GM19099 (cell line): ENCODE data around the gene CD70.

ENCODE experiments used
- POLR2A ChIP-seq: IDR thresholded peaks from 3 replicates; pipeline ENCODE4 v1.6.1; 2011; ENCODE audit warnings: low read depth; ENCODE audit not compliant: insufficient read length; ENCODE audit errors: extremely low read depth

The CD70 gene

GRCh38 chr19:6570764-6571163 lies 20.2 kb downstream of the CD70 start:
- TF ChIP-seq POLR2A: no peak

GRCh38 chr19:6568816-6569215 lies 22.1 kb downstream of the CD70 start:
- TF ChIP-seq POLR2A: no peak

DNA sequence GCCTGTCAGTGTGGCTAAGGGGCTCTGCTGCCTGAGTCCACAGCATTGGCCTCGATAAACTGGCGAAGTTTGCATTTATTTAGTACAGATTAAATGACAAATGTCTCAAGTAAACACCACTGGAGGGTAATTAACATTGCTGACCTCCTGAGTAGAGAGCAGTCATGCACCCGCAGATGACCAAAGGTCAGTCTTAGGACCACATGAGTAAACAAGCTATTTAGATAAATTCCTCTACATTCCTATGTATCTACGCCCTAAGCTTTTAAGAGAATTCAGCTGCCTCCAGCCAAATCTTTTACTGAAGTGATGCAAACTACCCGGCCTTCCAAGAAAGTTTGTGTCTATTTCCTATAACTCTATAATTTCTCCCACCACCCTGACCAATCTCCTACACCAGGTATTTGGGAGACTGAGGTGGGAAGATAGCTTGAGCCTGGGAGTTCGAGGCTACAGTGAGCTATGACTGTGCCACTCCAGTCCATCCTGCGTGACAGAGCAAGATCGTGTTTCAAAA lies 22.9 kb downstream of the CD70 start:
- TF ChIP-seq POLR2A: no peak

DNA sequence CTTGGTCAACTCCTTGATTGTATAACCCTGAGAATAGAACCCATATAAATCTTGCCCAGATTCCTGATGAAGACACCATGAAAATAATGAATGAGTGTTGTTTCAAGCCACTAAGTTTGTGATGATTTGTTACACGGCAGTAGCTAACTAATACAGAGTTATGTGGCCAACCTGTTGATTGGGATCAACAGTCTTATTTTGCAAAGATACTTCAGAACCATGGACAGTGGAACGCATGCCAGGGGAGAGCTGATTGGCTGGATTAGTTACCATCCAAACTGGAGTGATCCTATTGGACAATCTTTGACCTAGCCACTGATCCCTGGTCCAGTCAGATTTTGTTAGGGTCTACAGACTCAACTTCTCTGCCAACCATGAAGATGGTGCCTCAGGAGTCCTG lies 26.6 kb downstream of the CD70 start:
- no peak for TF ChIP-seq POLR2A

DNA sequence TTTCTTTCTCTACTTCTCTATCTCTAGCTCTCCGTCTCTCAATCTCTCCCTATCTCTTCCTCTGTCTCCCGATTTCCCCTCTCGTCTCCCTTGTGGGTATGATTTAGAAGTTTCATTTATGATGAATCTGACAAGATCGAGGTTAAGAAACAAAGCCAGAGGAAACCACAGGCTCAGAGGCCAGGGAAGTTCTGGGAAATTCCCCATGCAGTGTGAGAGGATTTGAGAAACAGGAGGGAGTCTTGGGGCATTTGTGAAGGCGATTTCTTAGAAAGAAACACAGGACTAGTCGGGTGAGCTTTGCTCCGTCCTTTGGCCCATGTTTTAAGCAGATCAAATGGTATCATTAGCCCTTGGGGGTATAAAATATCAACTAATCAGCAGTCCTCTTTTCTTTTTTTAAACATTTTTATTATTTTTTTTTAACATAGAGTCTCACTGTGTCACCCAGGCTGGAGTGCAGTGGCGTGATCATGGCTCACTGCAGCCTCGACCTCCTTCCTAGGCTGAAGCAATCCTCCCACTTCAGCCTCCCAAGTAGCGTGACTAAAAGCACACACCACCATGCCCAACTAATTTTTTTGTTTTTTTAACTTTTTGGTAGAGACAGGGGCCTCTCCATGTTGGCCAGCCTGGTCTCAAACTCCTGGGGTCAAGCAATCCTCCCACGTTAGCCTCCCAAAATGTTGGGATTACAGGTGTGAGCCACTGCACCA lies 34.3 kb downstream of the CD70 start:
- no peak for TF ChIP-seq POLR2A

DNA sequence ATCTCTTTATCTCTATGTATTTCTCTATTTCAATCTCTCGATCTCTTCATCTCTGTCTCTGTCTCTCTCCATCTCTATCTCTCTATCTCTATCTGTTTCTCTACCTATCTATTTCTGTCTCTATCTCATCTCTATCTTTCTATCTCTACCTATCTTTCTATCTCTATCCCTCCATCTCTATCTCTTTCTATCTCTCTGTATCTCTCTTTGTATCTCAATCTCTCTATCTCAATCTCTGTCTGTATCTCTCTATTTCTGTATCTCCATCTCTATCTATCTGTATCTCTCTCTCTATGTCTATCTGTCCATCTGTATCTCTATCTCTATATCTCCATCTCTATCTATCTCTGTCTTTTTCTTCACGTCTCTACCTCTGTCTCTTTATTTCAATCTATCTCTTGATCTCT lies 34.9 kb downstream of the CD70 start:
- no peak for TF ChIP-seq POLR2A

GRCh38 chr19:6551607-6552450 lies 39.1 kb downstream of the CD70 start:
- peak; percentile 31 for TF ChIP-seq POLR2A

DNA sequence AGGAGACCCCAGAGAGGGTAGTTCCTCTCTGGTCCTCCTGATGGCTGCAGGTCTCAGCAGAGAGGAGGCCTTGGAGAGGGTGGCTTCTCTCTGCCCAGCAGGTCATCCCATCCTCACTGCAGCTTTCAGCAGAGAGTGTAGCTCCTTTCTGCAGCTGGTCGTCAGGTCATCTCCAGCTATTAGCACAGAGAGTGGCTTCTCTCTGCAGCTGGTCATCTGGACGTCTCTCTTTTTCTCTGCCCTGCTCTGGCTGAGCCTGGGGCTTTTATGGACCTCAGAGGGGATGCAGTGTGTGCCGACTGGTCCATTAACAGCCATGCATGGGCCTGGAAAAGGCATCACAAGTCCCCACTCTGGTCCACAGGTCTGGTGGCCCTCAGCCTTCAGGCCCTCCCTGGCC lies 39.9 kb downstream of the CD70 start:
- TF ChIP-seq POLR2A: no peak

- no peak for TF ChIP-seq POLR2A
Measured at GRCh38 chr19:6543866-6544347, 47.0 kb downstream of the CD70 start.

GRCh38 chr19:6540918-6541689 lies 49.8 kb downstream of the CD70 start:
- no peak for TF ChIP-seq POLR2A

GRCh38 chr19:6539514-6539913 lies 51.4 kb downstream of the CD70 start:
- TF ChIP-seq POLR2A: no peak
